ENCODE data around the gene MGAT3.

DNA sequence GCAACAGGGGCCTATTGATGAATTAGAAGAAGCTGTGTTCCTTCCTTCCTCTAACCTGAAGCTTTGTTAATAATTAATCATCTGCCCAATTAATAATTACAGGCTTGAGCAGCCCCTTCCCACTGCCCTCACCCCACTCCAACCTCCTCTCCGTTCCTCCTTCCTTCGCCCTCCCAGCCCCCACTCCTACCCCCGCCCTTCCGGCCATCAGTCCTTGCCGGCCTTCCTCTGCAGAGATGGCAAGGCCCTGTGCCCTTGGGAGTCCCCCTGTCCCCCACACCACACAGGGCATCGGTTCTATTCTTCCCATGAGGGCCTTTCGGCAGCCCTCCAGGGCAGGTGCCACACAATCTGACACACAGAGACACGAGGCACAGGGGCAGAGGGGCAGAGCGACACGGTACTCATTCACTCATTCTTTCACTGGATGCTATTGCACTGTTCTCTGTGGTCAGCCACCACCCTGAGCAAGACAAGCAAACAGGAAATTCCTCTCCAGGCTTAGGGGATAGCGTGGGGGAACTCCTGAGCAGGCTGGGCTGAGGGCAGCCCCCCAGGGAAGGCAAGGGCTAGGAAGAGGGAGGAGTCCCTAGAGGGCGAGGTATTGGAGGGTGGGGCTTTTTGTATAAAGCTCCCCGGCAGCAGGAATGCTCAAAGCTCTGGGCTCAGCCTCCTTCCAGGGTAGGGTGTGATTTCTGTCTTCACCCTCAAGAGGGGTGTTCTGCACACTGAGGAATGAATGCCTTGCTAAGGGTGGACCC is 14.7 kb downstream of the MGAT3 start:
- no peak for TF ChIP-seq NFRKB (IDR thresholded peaks at IDR 0.05)
- no peak for TF ChIP-seq HDGF (IDR thresholded peaks at IDR 0.05; ENCODE audit: borderline replicate concordance)
- no peak for TF ChIP-seq SUZ12 (IDR thresholded peaks at IDR 0.05)
- no peak for TF ChIP-seq SP1 (IDR thresholded peaks at IDR 0.05)
- TF ChIP-seq FOXA1 (IDR thresholded peaks at IDR 0.05): no peak
